Upper lobe of left lung (tissue), 4 donors: Measurements from ENCODE around the gene CCL4L2.

ENCODE experiments used
- EP300 ChIP-seq, 4 donors: sonication (generic); formaldehyde crosslinking; IDR thresholded peaks; one replicate each; pipeline ENCODE4 v1.5.1; 2017; ENCODE audit warnings: antibody characterized with exemption in 4 of 4, control low read depth in 2 of 4
- POLR2A ChIP-seq, 4 donors: fragments of 450-650 bp; IDR thresholded peaks; one replicate each; pipeline ENCODE4 v1.5.1; 2016 to 2017; ENCODE audit warnings: antibody characterized with exemption in 4 of 4, mild to moderate bottlenecking in 2 of 4
- POLR2AphosphoS5 ChIP-seq, 2 donors: sonication (generic); formaldehyde crosslinking; IDR thresholded peaks; one replicate each; pipeline ENCODE4 v1.5.1; 2017; ENCODE audit warnings: antibody characterized with exemption in 2 of 2
- TF ChIP-seq, protein P1 (sequence below), 6 experiments: fragments of 450-650 bp in 4 of 6; fragments of 200-600 bp in 2 of 6; sonication (generic) in 2 of 6; IDR thresholded peaks; one replicate each; pipeline ENCODE4 v1.5.1; 2016 to 2019; ENCODE audit warnings: antibody characterized with exemption in 6 of 6

- TF ChIP-seq, protein P1, sequence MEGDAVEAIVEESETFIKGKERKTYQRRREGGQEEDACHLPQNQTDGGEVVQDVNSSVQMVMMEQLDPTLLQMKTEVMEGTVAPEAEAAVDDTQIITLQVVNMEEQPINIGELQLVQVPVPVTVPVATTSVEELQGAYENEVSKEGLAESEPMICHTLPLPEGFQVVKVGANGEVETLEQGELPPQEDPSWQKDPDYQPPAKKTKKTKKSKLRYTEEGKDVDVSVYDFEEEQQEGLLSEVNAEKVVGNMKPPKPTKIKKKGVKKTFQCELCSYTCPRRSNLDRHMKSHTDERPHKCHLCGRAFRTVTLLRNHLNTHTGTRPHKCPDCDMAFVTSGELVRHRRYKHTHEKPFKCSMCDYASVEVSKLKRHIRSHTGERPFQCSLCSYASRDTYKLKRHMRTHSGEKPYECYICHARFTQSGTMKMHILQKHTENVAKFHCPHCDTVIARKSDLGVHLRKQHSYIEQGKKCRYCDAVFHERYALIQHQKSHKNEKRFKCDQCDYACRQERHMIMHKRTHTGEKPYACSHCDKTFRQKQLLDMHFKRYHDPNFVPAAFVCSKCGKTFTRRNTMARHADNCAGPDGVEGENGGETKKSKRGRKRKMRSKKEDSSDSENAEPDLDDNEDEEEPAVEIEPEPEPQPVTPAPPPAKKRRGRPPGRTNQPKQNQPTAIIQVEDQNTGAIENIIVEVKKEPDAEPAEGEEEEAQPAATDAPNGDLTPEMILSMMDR (IDR thresholded peaks at IDR 0.05) = no peak
- TF ChIP-seq POLR2A (IDR thresholded peaks at IDR 0.05) (no peak), EP300 (IDR thresholded peaks at IDR 0.05) (no peak), POLR2AphosphoS5 (IDR thresholded peaks at IDR 0.05) (no peak)
Observed at GRCh38 chr17:36198831-36199465, 11.9 kb upstream of the CCL4L2 start.
